KOPT-K1 (cell line): ENCODE measurements around the gene SZT2.

Experiments
- H3K27ac ChIP-seq: fragments of 200-600 bp; sonication (generic); 2 replicates; pipeline ENCODE4 v1.5.1; 2016; ENCODE audit warnings: antibody characterized with exemption, mild to moderate bottlenecking, low read depth, low read length; ENCODE audit not compliant: poor library complexity, severe bottlenecking
- H3K36me3 ChIP-seq: fragments of 200-600 bp; sonication (generic); 2 replicates; pipeline ENCODE4 v1.5.1; 2017; ENCODE audit warnings: antibody characterized with exemption, mild to moderate bottlenecking, low read length, moderate library complexity; ENCODE audit not compliant: insufficient read depth
- H3K9me3 ChIP-seq: fragments of 200-600 bp; sonication (generic); 2 replicates; pipeline ENCODE4 v1.5.1; 2017; ENCODE audit warnings: antibody characterized with exemption, low read length, mild to moderate bottlenecking; ENCODE audit not compliant: insufficient read depth, poor library complexity, severe bottlenecking

Gene SZT2

GRCh38 chr1:43354936-43355335, 34.8 kb upstream of the SZT2 start:
- Histone ChIP-seq H3K9me3 (no peaks in the 10 kb centered on the region), H3K36me3 (peaks cover 5% of the 10 kb centered on the region), H3K27ac (no peak overlapping the region)

- peaks cover 28% of the 10 kb centered on the region for H3K36me3 ChIP-seq
- no peaks in the 10 kb centered on the region for H3K9me3 ChIP-seq
- H3K27ac ChIP-seq = no peak overlapping the region
These were observed 32.4 kb upstream of the SZT2 start for GRCh38 chr1:43357251-43357650.

GRCh38 chr1:43358121-43358745, 31.5 kb upstream of the SZT2 start:
- H3K9me3 ChIP-seq = no peaks in the 10 kb centered on the region
- H3K36me3 ChIP-seq = peaks cover 38% of the 10 kb centered on the region
- H3K27ac ChIP-seq = peak overlapping the region; percentile 85

GRCh38 chr1:43358746-43359693, 30.7 kb upstream of the SZT2 start, which contains the start of gene CDC20:
CDC20 (plus strand) TSS chr1:43358981; CDS start chr1:43359216, 235 bp downstream.
- no peaks in the 10 kb centered on the region for H3K9me3 ChIP-seq
- H3K36me3 ChIP-seq = peaks cover 46% of the 10 kb centered on the region
- H3K27ac ChIP-seq = peak within 1 kb of the TSS; percentile 85

- peak overlapping the region; percentile 85 for H3K27ac ChIP-seq
- H3K9me3 ChIP-seq = no peaks in the 10 kb centered on the region
- H3K36me3 ChIP-seq = peaks cover 52% of the 10 kb centered on the region
These were observed 30.0 kb upstream of the SZT2 start for GRCh38 chr1:43359696-43360095.

GRCh38 chr1:43360616-43361015, 29.1 kb upstream of the SZT2 start:
- H3K27ac ChIP-seq = peak overlapping the region; percentile 85
- H3K36me3 ChIP-seq = peaks cover 60% of the 10 kb centered on the region
- H3K9me3 ChIP-seq = no peaks in the 10 kb centered on the region

- Histone ChIP-seq H3K27ac (no peak overlapping the region), H3K9me3 (no peaks in the 10 kb centered on the region), H3K36me3 (peaks cover 60% of the 10 kb centered on the region)
These were observed 26.3 kb upstream of the SZT2 start for GRCh38 chr1:43363283-43363934.

- Histone ChIP-seq H3K27ac (no peak overlapping the region), H3K36me3 (peaks cover 60% of the 10 kb centered on the region), H3K9me3 (no peaks in the 10 kb centered on the region)
These were observed 25.7 kb upstream of the SZT2 start for GRCh38 chr1:43363935-43364525.

- Histone ChIP-seq H3K9me3 (no peaks in the 10 kb centered on the region), H3K27ac (no peak overlapping the region), H3K36me3 (peaks cover 48% of the 10 kb centered on the region)
These were observed 24.0 kb upstream of the SZT2 start for GRCh38 chr1:43365678-43366077.

- Histone ChIP-seq H3K9me3 (no peaks in the 10 kb centered on the region), H3K36me3 (peaks cover 43% of the 10 kb centered on the region), H3K27ac (peak overlapping the region; percentile 90)
These were observed 23.5 kb upstream of the SZT2 start for GRCh38 chr1:43366179-43366578.

GRCh38 chr1:43366601-43367025, 23.1 kb upstream of the SZT2 start:
- Histone ChIP-seq H3K36me3 (peaks cover 38% of the 10 kb centered on the region), H3K9me3 (no peaks in the 10 kb centered on the region), H3K27ac (peak overlapping the region; percentile 90)

- Histone ChIP-seq H3K9me3 (no peaks in the 10 kb centered on the region), H3K36me3 (peaks cover 32% of the 10 kb centered on the region), H3K27ac (peak overlapping the region; percentile 90)
These were observed 22.4 kb upstream of the SZT2 start for GRCh38 chr1:43367026-43367903.

GRCh38 chr1:43367904-43368645, 21.6 kb upstream of the SZT2 start, which contains the start of gene ELOVL1:
ELOVL1 (minus strand) TSS chr1:43368011; CDS start chr1:43365609, 2,402 bp downstream.
- H3K9me3 ChIP-seq = no peaks in the 10 kb centered on the region
- H3K36me3 ChIP-seq = peaks cover 24% of the 10 kb centered on the region
- peak within 1 kb of the TSS; percentile 90 for H3K27ac ChIP-seq
